HG03432 (cell line): ENCODE results near the gene LRP1B.
A peak's percentile ranks its signal among the peaks of the same experiment; 100 is the strongest.

Source experiments
- ATAC-seq: cut with Tn5 transposase; IDR thresholded peaks from one replicate; pipeline ENCODE4 v1.9.1; 2021; ENCODE audit warnings: mild to moderate bottlenecking, moderate library complexity; ENCODE audit not compliant: unreplicated experiment

The LRP1B gene

GRCh38 chr2:141529659-141530058 is 601.2 kb downstream of the LRP1B start:
- no peak for ATAC-seq

- ATAC-seq: peak; percentile 81
Observed at GRCh38 chr2:141528990-141529389, 601.8 kb downstream of the LRP1B start.

- ATAC-seq: no peak
Observed at GRCh38 chr2:141526760-141527159, 604.1 kb downstream of the LRP1B start.

GRCh38 chr2:141524777-141525176 is 606.0 kb downstream of the LRP1B start:
- ATAC-seq: no peak

GRCh38 chr2:141523199-141523598 is 607.6 kb downstream of the LRP1B start:
- peak; percentile 51 for ATAC-seq

GRCh38 chr2:141522702-141523101 is 608.1 kb downstream of the LRP1B start:
- ATAC-seq: no peak

- no peak for ATAC-seq
Observed at GRCh38 chr2:141522048-141522447, 608.8 kb downstream of the LRP1B start.

- ATAC-seq: no peak
Observed at GRCh38 chr2:141519906-141520305, 610.9 kb downstream of the LRP1B start.

- ATAC-seq: no peak
Observed at GRCh38 chr2:141517852-141518421, 612.9 kb downstream of the LRP1B start.

- ATAC-seq: no peak
Observed at GRCh38 chr2:141517180-141517851, 613.5 kb downstream of the LRP1B start.

GRCh38 chr2:141515931-141516330 is 614.9 kb downstream of the LRP1B start:
- ATAC-seq: no peak

GRCh38 chr2:141513853-141514252 is 617.0 kb downstream of the LRP1B start:
- ATAC-seq: peak; percentile 100

- no peak for ATAC-seq
Observed at GRCh38 chr2:141508806-141509595, 621.8 kb downstream of the LRP1B start.

GRCh38 chr2:141508086-141508752 is 622.6 kb downstream of the LRP1B start:
- ATAC-seq: no peak

- no peak for ATAC-seq
Observed at GRCh38 chr2:141506135-141506534, 624.7 kb downstream of the LRP1B start.

GRCh38 chr2:141501752-141502151 is 629.1 kb downstream of the LRP1B start:
- ATAC-seq: no peak

GRCh38 chr2:141499123-141499522 is 631.7 kb downstream of the LRP1B start:
- ATAC-seq: no peak

- no peak for ATAC-seq
Observed at GRCh38 chr2:141498561-141498960, 632.3 kb downstream of the LRP1B start.

GRCh38 chr2:141497272-141497671 is 633.5 kb downstream of the LRP1B start:
- ATAC-seq: no peak

GRCh38 chr2:141496810-141497209 is 634.0 kb downstream of the LRP1B start:
- no peak for ATAC-seq

GRCh38 chr2:141493936-141494335 is 636.9 kb downstream of the LRP1B start:
- ATAC-seq: no peak
